ENCODE data around the gene NSD2.

GRCh38 chr4:1987296-1987695 lies 116.1 kb downstream of the NSD2 start:
- TF ChIP-seq POLR2A (IDR thresholded peaks at IDR 0.05) (no peak), CTCF (IDR thresholded peaks at IDR 0.05) (no peak)

Measured in ovary (tissue), 3 donors.